T47D (cell line): ENCODE measurements around the gene XAB2.
"Not testable (repeated sequence)": the region's sequence is repeated elsewhere in the genome, so short reads cannot be mapped to it uniquely, and the experiment has no call there.

Source experiments
- DNase-seq, 2 experiments: peaks; one replicate each; pipeline versions ENCODE4 v3.0.0 to v3.0.0-alpha.2; 2011 to 2012; ENCODE audit warnings: low read depth in 1 of 2, low spot score in 1 of 2
- JUND ChIP-seq: IDR thresholded peaks from 2 replicates; pipeline ENCODE4 v1.6.1; 2012; ENCODE audit warnings: low read depth
- in situ Hi-C: cut with HindIII; loops from 2 replicates; pipeline ENCODE4 v1.10.0; 2016; ENCODE audit warnings: low sequenced_read_pairs, low pct_unique_long_range_greater_than_20kb

The XAB2 gene

DNA sequence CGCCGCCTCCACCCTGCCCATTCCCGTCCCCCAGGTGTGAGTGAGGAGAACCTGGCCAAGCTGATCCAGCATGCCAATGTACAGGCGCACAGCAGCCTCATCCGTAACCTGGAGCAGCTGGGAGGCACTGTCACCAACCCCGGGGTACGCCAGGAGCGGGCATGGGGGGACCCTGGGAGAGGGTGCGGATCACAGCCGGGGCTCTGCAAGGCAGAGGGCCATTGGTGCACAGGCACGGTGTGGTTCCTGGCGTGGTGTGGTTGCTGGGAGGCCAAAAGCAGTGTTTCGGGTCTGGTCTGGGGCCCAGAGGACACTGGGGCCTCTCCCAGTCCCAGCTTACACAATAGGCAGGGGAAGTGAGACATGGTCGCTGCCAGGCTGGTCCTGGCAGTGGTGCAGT, 15.8 kb upstream of the XAB2 start:
- no peak for TF ChIP-seq JUND
- in situ Hi-C loops: no loop called here
- no peak for DNase-seq

DNA sequence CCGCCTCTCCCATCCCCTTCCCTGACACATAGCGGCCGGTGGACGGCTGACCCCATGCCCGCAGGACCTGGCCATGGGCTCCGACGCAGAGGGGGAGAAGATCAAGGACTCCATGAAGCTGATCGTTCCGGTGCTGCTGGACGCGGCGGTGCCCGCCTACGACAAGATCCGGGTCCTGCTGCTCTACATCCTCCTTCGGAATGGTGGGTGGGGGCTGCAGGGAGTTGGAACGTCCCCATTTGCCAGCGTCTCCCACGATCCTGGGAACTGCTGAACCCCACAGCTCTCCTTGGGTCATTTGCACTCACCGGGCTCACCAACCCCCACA, 15.2 kb upstream of the XAB2 start:
- in situ Hi-C loops: no loop called here
- no peak for TF ChIP-seq JUND
- DNase-seq: no peak

DNA sequence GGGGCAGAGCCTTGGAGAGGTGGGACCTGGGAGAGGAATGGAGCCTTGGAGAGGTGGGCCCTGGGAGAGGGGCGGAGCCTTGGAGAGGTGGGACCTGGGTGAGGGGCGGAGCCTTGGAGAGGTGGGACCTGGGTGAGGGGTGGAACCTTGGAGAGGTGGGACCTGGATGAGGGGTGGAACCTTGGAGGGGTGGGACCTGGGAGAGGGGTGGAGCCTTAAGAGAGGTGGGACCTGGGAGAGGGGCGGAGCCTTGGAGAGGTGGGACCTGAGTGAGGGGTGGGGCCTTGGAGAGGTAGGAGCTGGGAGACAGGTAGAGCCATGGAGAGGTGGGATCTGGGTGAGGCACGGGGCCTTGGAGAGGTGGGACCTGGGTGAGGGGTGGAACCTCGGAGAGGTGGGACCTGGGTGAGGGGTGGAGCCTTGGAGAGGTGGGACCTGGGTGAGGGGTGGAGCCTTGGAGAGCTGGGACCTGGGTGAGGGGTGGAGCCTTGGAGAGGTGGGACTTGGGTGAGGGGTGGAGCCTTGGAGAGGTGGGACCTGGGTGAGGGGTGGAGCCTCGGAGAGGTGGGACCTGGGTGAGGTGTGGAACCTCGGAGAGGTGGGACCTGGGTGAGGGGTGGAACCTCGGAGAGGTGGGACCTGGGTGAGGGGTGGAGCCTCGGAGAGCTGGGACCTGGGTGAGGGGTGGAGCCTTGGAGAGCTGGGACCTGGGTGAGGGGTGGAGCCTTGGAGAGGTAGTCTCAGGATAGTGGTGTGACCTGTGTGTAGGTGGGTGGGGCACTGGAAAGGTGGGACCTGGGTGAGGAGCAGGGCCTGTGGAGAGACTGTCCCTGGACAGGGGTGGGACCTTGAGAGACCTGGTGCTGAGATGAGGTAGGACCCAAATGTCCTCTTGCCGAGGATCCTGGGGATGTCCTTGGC, 14.5 kb upstream of the XAB2 start:
- peak; percentile 24 to 95 for DNase-seq
- in situ Hi-C loops: not testable (repeated sequence)

DNA sequence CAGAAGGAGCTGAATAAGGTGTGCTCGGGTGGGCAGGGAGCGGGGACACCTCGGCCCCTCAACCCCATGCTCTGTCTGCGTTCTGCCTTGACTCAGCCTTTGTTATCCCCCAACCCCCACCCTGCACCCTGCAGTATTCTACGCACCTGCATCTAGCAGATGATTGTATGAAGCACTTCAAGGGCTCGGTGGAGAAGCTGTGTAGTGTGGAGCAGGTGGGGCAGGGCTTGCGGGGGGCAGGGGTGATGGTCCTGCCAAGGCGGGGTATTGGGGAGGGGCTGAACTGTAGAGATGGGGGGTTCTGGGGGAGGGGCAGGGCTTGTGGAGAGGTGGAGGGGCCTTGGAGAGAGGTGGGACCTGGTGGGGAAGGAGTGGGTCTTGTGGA, 13.7 kb upstream of the XAB2 start:
- in situ Hi-C loops: no loop called here
- DNase-seq: no peak

DNA sequence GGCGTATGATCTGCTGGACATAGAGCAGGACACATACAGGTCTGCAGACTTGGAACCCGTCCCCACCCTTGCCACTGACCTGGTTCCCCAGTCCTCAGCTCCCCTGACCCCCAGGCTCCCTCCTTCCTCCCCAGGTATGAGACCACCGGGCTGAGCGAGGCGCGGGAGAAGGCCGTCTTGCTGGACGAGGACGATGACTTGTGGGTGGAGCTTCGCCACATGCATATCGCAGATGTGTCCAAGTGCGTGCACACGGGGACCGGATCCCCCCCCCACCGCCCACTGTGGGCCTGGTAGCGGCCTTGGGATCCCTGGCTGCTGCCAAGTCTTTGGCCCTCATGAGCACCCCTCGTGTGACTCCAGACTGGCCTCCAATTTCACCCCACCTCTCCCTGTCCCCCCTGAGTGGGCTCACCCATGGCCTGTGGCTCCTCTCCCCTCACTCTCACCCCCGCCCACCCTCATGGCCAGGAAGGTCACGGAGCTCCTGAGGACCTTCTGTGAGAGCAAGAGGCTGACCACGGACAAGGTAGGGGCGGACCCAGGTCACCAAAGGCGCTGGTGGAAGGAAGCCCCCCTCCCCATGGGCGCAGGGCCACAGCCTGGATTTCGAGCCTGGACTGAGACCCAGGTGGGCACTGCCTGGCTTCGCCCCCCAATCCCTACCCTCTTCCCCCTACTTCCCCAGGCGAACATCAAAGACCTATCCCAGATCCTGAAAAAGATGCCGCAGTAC, 13.1 kb upstream of the XAB2 start:
- in situ Hi-C loops: no loop called here
- DNase-seq: no peak

More for the DNA sequence above, 13.7 kb upstream of the XAB2 start:
- TF ChIP-seq JUND: no peak

GRCh38 chr19:7641290-7642276, 12.2 kb upstream of the XAB2 start:
- TF ChIP-seq JUND: no peak
- in situ Hi-C loops: no loop called here
- DNase-seq: no peak

More for the DNA sequence above, 13.1 kb upstream of the XAB2 start:
- no peak for TF ChIP-seq JUND

DNA sequence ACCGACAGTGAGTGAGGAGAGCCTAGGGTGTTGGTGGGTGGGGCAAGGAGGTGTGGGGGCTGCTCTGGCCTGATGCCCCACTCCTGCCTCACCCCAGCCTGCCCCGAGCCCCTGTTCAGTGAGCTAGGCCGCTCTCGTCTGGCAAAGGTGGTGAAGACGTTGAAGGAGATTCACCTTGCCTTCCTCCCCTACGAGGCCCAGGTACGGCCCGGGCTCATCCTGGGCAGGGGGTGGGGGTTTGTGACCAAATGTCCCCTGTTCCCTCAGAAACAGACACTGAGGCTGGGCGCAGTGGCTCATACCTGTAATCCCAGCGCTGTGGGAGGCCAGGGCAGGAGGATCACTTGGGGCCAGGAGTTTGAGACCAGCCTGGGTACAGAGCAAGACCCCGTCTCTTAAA, 11.5 kb upstream of the XAB2 start:
- TF ChIP-seq JUND: no peak
- in situ Hi-C loops: no loop called here
- no peak for DNase-seq

DNA sequence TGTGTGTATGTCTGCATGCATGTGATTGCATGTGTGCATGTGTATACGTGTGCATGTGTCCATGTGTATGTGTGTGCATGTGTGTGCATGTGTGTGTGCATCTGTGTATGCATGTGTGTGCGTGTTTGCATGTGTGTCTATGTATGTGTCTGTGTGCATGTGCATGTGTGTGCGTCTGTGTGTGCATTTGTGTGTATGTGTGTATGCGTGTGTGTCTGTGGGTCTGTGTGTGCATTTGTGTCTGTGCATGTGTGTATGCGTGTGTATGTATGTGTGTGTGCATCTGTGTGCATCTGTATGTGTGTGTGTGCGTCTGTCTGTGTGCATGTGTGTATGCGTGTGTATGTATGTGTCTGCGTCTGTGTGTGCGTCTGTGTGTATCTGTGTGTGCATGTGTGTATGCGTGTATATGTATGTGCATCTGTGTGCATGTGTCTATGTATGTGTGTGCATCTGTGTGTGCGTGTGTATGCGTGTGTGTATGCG, 10.6 kb upstream of the XAB2 start:
- TF ChIP-seq JUND: no peak
- in situ Hi-C loops: no loop called here

DNA sequence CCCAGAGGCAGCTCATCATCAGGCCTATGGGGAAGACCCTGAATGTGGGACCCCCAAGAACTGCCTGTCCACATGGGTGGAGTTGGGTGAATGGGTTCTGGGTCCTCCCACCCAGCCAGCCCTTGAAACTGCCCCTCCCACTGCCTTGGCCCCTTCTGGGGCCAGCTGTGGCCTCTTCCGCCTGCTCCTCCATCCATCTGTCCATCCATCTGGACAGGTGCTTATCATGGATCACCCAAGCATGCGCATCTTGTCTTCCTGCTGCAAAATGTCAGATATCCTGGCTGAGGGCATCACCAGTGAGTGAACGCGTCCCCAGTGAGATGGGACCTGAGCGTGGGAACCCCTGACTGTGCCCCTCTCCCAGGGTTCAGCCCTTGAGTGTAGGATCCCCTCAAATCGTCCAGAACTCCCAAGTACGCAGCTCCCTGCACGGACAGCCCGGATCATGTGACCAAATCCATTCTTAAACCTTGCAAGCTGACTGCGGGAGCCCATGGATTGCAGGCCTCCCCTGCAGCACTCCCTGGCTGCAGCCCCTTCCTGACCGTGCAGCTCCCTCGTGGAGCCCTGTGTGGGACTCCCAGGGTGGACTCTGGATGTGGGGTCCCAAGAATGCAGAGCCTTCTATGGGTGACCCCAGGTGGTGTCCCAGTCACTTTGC, 9.6 kb upstream of the XAB2 start:
- TF ChIP-seq JUND: no peak
- in situ Hi-C loops: no loop called here
- DNase-seq: no peak

More for the DNA sequence above, 10.6 kb upstream of the XAB2 start:
- no peak for DNase-seq

DNA sequence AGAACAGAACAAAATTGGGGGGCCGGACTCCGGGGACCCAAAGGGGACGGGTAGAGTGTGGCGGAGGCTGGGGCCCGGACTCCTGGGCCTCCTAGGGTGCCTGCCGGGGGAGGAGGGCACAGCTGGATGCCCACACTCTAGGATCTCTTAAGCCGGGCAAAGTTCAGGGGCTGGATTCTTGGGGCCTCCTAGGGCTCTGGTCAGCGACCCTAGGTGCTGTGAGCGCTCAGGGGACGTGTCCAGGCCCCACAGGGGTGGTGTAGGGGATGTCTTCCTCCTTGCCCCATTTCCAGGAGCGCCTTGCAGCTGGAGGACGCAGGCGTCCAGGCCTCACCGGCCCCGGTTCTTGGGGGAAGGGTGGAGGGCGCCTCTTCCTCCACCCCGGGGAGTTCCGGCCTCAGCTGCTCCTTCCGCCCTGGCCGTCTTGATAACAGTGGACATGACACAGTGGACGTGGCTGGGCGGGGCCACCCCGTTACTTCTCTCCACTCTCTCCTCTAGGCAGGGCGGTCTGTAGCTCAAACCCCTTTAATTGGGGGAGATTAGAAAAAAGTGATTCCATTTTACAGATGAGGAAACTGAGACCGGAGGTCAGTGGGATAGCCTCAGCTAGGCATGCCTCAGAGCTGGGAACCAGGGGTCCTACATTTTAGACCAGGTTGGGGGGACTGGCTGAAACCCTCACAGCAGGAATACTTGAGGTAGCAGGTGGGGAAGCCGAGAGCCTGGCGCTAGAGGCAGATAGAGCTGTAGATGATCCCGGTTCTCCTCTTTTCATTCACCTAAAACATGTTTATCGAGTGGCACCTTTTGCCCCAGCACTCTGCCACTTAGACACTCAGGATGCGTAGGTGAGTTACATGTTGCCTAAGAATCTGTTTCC, 8.3 kb upstream of the XAB2 start:
- no peak for TF ChIP-seq JUND
- in situ Hi-C loops: no loop called here
- DNase-seq: no peak
